Measurements from ENCODE around the gene OR8G1.

- no peak for TF ChIP-seq POLR2A (IDR thresholded peaks at IDR 0.05)
- TF ChIP-seq, protein P1, sequence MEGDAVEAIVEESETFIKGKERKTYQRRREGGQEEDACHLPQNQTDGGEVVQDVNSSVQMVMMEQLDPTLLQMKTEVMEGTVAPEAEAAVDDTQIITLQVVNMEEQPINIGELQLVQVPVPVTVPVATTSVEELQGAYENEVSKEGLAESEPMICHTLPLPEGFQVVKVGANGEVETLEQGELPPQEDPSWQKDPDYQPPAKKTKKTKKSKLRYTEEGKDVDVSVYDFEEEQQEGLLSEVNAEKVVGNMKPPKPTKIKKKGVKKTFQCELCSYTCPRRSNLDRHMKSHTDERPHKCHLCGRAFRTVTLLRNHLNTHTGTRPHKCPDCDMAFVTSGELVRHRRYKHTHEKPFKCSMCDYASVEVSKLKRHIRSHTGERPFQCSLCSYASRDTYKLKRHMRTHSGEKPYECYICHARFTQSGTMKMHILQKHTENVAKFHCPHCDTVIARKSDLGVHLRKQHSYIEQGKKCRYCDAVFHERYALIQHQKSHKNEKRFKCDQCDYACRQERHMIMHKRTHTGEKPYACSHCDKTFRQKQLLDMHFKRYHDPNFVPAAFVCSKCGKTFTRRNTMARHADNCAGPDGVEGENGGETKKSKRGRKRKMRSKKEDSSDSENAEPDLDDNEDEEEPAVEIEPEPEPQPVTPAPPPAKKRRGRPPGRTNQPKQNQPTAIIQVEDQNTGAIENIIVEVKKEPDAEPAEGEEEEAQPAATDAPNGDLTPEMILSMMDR (IDR thresholded peaks at IDR 0.05) = no peak
These were observed 37.4 kb downstream of the OR8G1 start for GRCh38 chr11:124278261-124278660.
